ES-I3 (cell line): ENCODE data around the gene SCGB1C2.
"Not testable (repeated sequence)": the region's sequence is repeated elsewhere in the genome, so short reads cannot be mapped to it uniquely, and the experiment has no call there.

ENCODE experiments used
- H3K36me3 ChIP-seq: 2 replicates; pipeline ENCODE4 v1.6.1; 2013; ENCODE audit warnings: mild to moderate bottlenecking, low read length, control low read depth, moderate library complexity; ENCODE audit not compliant: insufficient read depth
- H3K4me1 ChIP-seq: 2 replicates; pipeline ENCODE4 v1.6.1; 2013; ENCODE audit warnings: mild to moderate bottlenecking, control low read depth, low read length; ENCODE audit not compliant: insufficient read depth
- H3K9ac ChIP-seq: 2 replicates; pipeline ENCODE4 v1.6.1; 2013; ENCODE audit warnings: low read depth, mild to moderate bottlenecking, low read length, moderate library complexity
- H3K9me3 ChIP-seq: 2 replicates; pipeline ENCODE4 v1.6.1; 2013; ENCODE audit warnings: mild to moderate bottlenecking, low read length, moderate library complexity; ENCODE audit not compliant: control insufficient read depth, insufficient read depth

Gene SCGB1C2

DNA sequence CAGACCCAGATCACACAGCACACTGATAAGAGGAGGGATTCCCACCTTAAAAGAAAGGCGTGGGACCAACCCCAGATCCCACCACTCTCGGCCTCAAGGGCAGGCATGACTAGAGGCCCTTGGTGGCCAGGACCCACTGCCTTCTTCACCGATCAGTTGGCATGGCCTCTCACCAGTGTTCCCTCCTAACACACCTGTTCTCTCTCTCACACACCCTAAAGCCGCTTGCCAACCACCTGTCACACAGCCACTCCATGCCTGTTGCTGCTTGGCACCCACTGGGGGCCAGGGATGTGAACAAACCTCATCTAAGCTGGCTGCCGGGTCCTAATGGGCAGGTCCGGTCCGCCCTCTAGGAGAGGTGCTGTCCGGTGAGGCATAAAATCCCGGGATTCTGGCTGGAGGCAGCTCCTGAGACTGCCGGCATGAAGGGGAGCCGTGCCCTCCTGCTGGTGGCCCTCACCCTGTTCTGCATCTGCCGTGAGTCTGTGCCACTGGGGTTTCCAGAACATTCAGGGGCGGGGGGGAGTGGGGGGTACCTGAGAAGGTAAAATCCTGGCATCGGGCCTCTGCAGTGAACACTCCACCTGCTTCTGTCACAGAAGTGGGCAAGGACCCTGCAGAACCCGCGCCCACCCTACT lies at the start of gene SCGB1C2:
Gene SCGB1C2, plus strand, starts transcription at position 404 of the 642 bp plus-strand sequence. Its CDS starts 22 bp downstream, at position 426.
- not testable (repeated sequence) for H3K9ac ChIP-seq, H3K9me3 ChIP-seq, H3K36me3 ChIP-seq

GRCh38 chr17:113111-113510 lies 24.3 kb upstream of the SCGB1C2 start:
- H3K36me3 ChIP-seq, H3K4me1 ChIP-seq, H3K9me3 ChIP-seq, H3K9ac ChIP-seq: not testable (repeated sequence)

More for the DNA sequence above, at the start of gene SCGB1C2:
- H3K4me1 ChIP-seq = not testable (repeated sequence)

GRCh38 chr17:118339-118917 lies 18.9 kb upstream of the SCGB1C2 start:
- not testable (repeated sequence) for H3K4me1 ChIP-seq, H3K9me3 ChIP-seq

DNA sequence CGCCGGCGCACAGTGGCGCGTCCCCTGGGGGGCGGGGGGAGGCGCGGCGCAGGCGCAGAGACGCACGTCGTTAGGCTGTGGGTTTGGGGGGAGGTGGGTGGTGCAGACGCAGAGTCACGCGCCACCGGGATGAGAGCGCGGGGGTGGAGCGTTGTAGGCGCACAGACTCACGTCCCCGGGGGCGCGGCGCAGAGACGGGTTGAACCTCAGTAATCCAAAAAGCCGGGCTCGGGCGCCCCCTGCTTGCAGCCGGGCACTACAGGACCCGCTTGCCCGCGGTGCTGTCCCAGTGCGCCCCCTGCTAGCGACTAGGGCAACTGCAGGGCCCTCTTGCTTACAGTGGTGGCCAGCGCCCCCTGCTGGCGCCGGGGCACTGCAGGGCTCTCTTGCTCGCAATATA lies 3.4 kb upstream of the SCGB1C2 start:
- H3K9ac ChIP-seq, H3K36me3 ChIP-seq, H3K4me1 ChIP-seq, H3K9me3 ChIP-seq: not testable (repeated sequence)

More at GRCh38 chr17:118339-118917, 18.9 kb upstream of the SCGB1C2 start:
- not testable (repeated sequence) for H3K9ac ChIP-seq, H3K36me3 ChIP-seq

DNA sequence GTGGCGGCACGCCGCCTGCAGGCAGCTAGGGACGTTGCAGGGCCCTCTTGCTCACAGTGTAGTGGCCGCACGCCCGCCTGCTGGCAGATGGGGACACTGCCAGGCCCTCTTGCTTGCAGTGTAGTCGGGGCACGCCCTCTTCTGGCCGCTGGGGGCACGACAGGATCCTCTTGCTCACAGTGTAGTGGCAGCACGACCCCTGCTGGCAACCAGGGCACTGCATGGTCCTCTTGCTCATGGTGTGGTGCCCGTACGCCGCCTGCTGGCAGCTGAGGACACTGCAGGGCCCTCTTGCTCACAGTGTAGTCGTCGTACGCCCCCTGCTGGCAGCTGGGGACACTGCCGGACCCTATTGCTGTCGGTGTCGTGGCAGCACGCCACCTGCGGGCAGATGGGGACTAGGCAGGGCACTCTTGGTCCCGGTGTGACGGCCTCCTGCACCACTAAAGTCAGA lies 3.0 kb upstream of the SCGB1C2 start:
- not testable (repeated sequence) for H3K4me1 ChIP-seq, H3K9me3 ChIP-seq, H3K9ac ChIP-seq, H3K36me3 ChIP-seq

- not testable (repeated sequence) for H3K9ac ChIP-seq, H3K9me3 ChIP-seq, H3K4me1 ChIP-seq, H3K36me3 ChIP-seq
These were observed 2.3 kb upstream of the SCGB1C2 start for GRCh38 chr17:135022-135421.

DNA sequence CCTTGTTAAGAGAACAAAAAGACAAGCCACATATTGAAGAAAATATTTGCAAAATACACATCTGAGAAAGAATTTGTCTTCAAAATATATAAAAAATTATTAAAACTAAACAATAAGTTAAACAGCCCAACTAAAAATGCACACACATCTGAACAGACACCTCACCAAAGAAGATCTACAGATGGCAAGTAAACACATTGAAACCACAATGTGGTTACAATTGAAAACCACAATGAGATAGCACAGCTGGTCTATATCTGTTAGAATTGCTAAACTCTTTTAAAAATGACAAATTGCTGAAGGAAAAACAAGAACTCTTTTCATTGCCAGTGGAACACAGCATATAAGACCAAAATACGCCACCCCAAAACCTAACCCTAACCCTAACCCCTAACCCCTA lies 1.5 kb upstream of the SCGB1C2 start:
- not testable (repeated sequence) for H3K9ac ChIP-seq, H3K9me3 ChIP-seq, H3K36me3 ChIP-seq, H3K4me1 ChIP-seq

GRCh38 chr17:136531-136930 lies 838 bp upstream of the SCGB1C2 start:
- not testable (repeated sequence) for H3K4me1 ChIP-seq, H3K36me3 ChIP-seq, H3K9ac ChIP-seq, H3K9me3 ChIP-seq

GRCh38 chr17:139401-140205 lies 2.2 kb downstream of the SCGB1C2 start:
- not testable (repeated sequence) for H3K9me3 ChIP-seq, H3K9ac ChIP-seq, H3K36me3 ChIP-seq, H3K4me1 ChIP-seq

DNA sequence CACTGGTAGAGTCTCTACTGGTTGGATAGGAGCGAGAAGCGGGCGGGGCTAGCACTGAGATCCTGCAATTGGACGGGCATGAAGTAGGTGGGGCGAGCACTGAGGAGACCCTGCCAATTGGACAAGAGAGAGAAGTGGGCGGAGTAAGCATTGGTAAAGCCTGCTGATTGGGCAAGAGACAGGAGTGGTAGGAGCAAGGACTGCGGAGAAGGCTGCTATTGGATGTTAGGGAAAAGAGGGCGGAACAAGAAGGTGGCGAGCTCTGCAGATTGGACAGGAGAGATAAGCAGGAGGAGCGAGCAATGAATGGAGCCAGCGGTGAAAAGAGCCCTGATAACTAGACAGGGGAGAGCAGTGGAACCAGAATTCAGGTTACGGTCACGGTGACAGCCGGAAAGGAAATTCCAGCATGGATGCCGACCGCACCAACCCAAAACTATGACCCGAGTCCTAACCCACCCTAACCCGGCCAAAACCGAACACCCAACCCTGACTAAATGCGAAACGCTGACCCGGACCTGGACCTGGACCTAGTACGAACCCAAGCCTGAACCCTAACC lies 4.8 kb downstream of the SCGB1C2 start:
- Histone ChIP-seq H3K4me1 (no peaks in the 10 kb centered on the region), H3K36me3 (no peaks in the 10 kb centered on the region), H3K9me3 (no peaks in the 10 kb centered on the region), H3K9ac (no peak overlapping the region)

GRCh38 chr17:142876-143784 lies 5.8 kb downstream of the SCGB1C2 start:
- H3K9ac ChIP-seq = no peak overlapping the region
- H3K4me1 ChIP-seq = no peaks in the 10 kb centered on the region
- no peaks in the 10 kb centered on the region for H3K36me3 ChIP-seq
- no peaks in the 10 kb centered on the region for H3K9me3 ChIP-seq

GRCh38 chr17:143785-144281 lies 6.5 kb downstream of the SCGB1C2 start:
- H3K9me3 ChIP-seq = no peaks in the 10 kb centered on the region
- no peaks in the 10 kb centered on the region for H3K36me3 ChIP-seq
- H3K9ac ChIP-seq = no peak overlapping the region
- no peaks in the 10 kb centered on the region for H3K4me1 ChIP-seq

GRCh38 chr17:144936-145670 lies 7.7 kb downstream of the SCGB1C2 start:
- H3K9ac ChIP-seq = no peak overlapping the region
- no peaks in the 10 kb centered on the region for H3K36me3 ChIP-seq
- H3K4me1 ChIP-seq = no peaks in the 10 kb centered on the region
- no peaks in the 10 kb centered on the region for H3K9me3 ChIP-seq
